GM18868 (cell line): Measurements from ENCODE around the gene SLC8A3.

Experiments used
- ATAC-seq: cut with Tn5 transposase; IDR thresholded peaks from one replicate; pipeline ENCODE4 v1.9.1; 2021; ENCODE audit warnings: mild to moderate bottlenecking, moderate library complexity; ENCODE audit not compliant: unreplicated experiment

SLC8A3 gene

DNA sequence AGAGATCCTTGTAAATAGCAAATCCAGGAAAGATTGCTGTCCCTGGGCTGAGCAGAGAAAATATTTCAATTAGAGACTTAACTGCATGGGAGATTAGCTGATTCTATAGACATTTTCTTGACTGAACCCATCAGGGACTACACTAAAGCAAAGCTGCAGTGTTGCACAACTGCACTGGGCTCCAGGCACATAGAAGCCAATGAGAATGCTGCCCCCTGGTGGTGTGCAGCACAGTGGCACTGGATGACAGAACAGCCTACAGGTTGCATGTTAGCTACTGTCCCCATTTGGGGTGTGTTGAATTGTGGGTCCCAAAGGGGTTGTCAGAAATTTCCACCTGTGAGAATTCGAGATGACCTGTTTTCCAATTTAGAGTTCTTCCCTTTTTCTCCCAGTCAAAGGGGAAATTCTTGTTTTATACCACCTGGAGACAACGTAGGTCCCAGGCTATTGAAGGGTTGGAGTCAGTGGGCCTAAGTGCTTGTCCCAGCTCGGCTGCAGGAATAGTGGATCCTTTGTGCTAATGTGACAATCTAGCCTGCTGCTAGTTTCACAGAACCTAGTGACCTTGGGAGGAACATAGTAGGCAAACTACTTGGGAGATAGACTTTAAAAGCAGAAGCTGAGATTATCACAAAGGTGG lies 114.7 kb downstream of the SLC8A3 start:
- no peak for ATAC-seq

DNA sequence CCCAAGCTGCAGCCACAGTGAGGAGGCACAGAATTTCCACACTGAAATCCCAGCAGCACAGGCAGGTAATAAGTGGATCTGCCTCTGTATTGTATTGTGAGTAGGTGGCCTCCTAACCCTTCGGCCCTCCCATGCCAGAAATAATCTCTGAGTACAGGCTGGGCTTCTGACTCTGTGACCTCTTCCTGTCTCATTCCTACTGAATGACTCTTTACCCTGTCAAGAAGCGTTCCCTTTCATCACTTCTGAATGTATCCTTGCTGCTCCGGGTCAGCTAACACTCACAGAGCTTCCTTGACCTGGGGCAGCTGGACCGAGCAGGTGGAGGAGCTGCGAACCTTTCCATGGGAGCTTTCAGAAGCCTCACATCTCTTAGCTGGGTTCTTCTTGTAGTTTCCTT lies 119.6 kb downstream of the SLC8A3 start:
- ATAC-seq: no peak

DNA sequence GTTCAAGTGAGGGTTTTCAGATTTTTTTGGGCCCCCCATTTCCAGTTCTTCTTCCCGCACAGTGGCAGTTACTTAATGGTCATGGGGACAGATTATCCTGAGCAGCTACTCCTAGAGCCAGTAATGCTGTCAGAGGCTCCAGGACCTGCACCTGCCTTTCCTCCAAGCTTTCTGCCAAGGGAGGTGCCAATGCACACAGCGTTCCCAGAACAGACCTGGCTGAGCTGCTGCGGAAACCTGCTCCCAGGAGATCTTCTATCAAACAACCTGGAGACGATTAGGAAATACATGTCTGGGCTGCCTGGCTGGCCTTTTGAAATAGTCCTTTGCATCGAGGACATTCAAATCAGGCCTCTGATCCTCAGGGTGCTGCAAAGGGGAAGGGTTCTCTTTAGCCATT lies 120.9 kb downstream of the SLC8A3 start:
- no peak for ATAC-seq

GRCh38 chr14:70064136-70064865 lies 124.5 kb downstream of the SLC8A3 start:
- ATAC-seq: no peak

GRCh38 chr14:70061108-70061507 lies 127.6 kb downstream of the SLC8A3 start:
- ATAC-seq: no peak

DNA sequence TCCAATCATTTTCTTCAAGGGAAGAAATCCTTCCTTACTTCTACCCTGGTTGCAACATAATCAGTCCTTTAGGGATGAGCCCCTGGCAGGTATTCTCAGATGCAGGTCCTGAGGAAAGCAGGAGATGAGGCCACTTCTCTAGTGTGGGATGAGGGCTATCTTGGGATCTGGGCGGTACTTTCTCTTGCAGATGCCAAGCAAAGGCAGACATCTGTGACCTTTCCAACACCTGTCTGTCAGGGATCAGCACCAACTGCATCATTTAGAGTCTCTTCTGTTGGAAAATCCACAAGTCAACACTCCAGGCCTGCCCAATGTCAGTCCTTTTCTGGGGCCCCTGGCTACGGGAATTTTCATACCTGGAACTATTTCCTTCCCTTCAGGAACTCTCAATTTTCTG lies 129.2 kb downstream of the SLC8A3 start:
- no peak for ATAC-seq

GRCh38 chr14:70057519-70058136 lies 131.1 kb downstream of the SLC8A3 start:
- ATAC-seq: no peak

DNA sequence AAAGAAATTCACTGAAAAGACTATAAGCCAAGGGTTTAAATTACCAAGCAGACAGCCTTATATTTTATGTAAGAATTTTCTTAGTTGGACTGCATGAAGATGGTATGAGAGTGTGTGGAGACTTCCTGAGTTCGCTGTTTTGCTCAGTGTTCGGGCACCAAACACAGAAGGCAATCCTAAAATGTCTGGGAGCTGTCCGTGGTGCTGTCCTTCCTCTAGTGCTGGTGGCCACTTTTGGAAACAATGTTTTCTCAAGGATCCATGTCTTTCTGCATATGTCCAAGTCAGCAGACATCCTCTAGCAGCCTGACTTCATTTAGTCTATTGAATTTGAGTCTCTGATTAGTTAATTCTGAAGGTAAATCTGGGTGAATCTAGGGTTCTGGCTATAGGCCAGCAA lies 135.8 kb downstream of the SLC8A3 start:
- no peak for ATAC-seq

GRCh38 chr14:70050136-70050535 lies 138.6 kb downstream of the SLC8A3 start:
- ATAC-seq: no peak

DNA sequence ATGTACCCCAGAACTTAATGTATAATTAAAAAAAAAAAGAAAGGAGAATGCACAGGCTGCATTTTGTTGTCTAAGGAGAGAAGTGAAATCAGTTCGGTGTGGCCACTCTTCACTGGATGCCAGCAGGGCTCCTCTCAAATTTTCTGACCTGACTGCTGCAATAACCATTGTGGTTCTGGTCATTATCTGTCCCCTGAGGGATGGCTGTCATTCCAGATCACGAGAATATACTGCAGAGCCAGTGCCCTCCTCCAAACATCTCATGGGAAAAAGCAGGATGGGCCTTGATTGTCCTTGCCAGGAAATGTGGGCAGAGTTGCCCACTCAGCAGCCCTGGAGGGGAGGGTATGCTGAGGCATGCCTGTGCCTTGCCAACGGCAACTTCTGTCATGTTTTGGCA lies 139.1 kb downstream of the SLC8A3 start:
- no peak for ATAC-seq

- no peak for ATAC-seq
Measured at GRCh38 chr14:70048313-70048654, 140.5 kb downstream of the SLC8A3 start.

GRCh38 chr14:70047598-70048312 lies 141.0 kb downstream of the SLC8A3 start:
- ATAC-seq: no peak

- no peak for ATAC-seq
Measured at GRCh38 chr14:70045844-70046535, 142.8 kb downstream of the SLC8A3 start.

DNA sequence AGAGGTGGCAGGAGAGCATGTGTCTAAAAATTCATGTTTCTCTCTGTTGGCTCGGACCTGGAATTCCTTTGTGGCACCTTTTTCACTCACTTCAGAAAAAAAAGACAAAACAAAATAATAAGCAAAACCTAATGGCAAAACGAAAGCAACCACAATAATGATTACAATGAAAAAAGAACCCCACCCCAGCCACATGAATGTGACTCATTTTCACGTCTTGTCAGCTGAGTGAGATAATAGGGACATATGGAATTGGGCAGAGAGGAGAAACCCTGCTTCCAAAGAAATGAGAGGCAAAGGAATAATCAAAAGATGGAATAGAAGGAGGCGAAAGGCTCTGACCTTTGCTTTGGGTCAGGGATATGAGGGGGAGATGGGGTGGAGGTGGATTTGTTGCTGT lies 143.4 kb downstream of the SLC8A3 start:
- ATAC-seq: no peak

DNA sequence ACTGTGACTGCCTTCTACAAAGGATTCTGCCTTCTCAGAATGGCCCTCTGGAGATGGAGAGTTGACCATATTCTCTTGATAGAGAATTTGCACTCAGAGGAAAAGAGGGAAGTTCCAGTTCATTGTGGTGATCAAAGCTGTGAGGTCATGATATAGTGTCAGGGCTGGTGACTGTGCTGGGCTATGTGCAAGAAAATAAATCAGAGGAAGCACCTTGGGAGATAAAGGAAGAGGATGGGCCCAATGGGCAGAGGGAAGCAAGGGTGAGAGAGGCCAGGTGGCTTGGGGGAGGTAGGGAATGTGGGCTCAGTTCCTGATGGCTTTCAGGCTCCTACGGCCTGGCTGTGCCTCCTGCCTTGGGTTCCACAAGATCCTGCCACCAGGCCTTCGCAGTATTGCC lies 145.8 kb downstream of the SLC8A3 start:
- ATAC-seq: no peak

DNA sequence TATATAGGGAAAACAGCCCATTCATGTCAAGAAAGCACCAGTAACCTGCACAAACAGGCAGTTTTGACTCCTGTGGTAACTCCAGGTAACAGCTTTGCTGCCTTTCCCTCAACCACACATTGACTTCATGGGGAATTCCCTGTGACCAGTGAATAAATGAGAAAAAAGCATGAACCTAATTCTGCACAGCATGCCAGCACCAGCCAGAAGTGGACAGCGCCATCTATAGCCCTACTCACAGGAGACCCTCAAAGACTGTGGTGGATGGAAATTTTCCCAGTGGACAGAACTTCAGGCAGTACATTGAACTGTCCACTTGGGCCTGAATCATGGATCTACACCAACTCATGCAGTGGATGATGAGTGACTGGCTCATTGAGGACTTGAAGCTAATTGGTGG lies 152.1 kb downstream of the SLC8A3 start:
- ATAC-seq: no peak

GRCh38 chr14:70034257-70034656 lies 154.5 kb downstream of the SLC8A3 start:
- no peak for ATAC-seq

GRCh38 chr14:70033561-70033960 lies 155.2 kb downstream of the SLC8A3 start:
- no peak for ATAC-seq

- ATAC-seq: no peak
Measured at GRCh38 chr14:70033116-70033515, 155.6 kb downstream of the SLC8A3 start.

GRCh38 chr14:70032447-70032846 lies 156.3 kb downstream of the SLC8A3 start:
- no peak for ATAC-seq

- no peak for ATAC-seq
Measured at GRCh38 chr14:70032016-70032415, 156.7 kb downstream of the SLC8A3 start.
